K562 (cell line): ENCODE results near the gene SPINK4. TPM values are rescaled to one million over a fixed set of nuclear protein-coding genes. Genes with fewer than 3 reads are reported as not detected.

ENCODE experiments used
- ATAC-seq: fragments of 200-7000 bp; cut with Tn5 transposase; 3 replicates; pipeline ENCODE4 v1.9.1; 2020; ENCODE audit warnings: moderate library complexity
- BruUV-seq: library from RNA; stranded (reverse); fragments of 400-500 nt; replicated peaks from 2 replicates; lab custom pipeline; 2021; lab: Mats Ljungman, UMichigan
- CTCF ChIA-PET: fragments of 300-600 bp; formaldehyde crosslinking; extraction: SDS; loops from one replicate; lab custom pipeline; 2021; ENCODE audit warnings: low intra/inter-chr PET ratio; lab: Yijun Ruan, JAX
- POLR2A ChIA-PET: fragments of 300-600, 350-650 bp; sonication (Branson Sonifier 250); formaldehyde crosslinking; extraction: SDS; loops from one replicate; lab custom pipeline; 2021; ENCODE audit warnings: antibody characterized with exemption, inconsistent platforms; lab: Yijun Ruan, JAX
- DNase-seq, 4 experiments: peaks; one replicate each; pipeline versions ENCODE4 v3.0.0 to v3.0.0-alpha.2; 2011 to 2018; ENCODE audit warnings: low spot score in 3 of 4, mixed read lengths in 3 of 4; ENCODE audit errors: extremely low read depth in 1 of 4
- FAIRE-seq: peaks from 2 replicates; lab custom pipeline; 2011; peaks lifted over from hg19 to GRCh38; lab: Jason Lieb, UNC
- H2AFZ ChIP-seq: 2 replicates; pipeline ENCODE4 v1.6.0; 2011; ENCODE audit warnings: low read depth, low read length, control low read depth, inconsistent platforms
- H3K27ac ChIP-seq: fragments of 200-600 bp; 3 replicates; pipeline ENCODE4 v1.8.0; 2011; ENCODE audit warnings: low read depth, mild to moderate bottlenecking, control low read depth, inconsistent platforms, low read length, moderate library complexity, mixed read lengths; ENCODE audit errors: extremely low read depth
- H3K27me3 ChIP-seq, 2 experiments: fragments of 300-600 bp in 1 of 2; 2 replicates in 1 of 2; 3 replicates in 1 of 2; pipeline versions ENCODE4 v1.6.0 to v1.8.0; 2011; ENCODE audit warnings: inconsistent platforms in 2 of 2, low read length in 2 of 2, mild to moderate bottlenecking in 1 of 2, mixed read lengths in 1 of 2, moderate library complexity in 1 of 2; ENCODE audit not compliant: control insufficient read depth in 2 of 2, insufficient read depth in 2 of 2
- H3K36me3 ChIP-seq: fragments of 300-600 bp; 3 replicates; pipeline ENCODE4 v1.8.0; 2011; ENCODE audit warnings: mild to moderate bottlenecking, low read length, inconsistent platforms; ENCODE audit not compliant: control insufficient read depth, insufficient read depth
- H3K4me1 ChIP-seq, 2 experiments: fragments of 200-600 bp in 1 of 2; replicated peaks in 1 of 2; 2 replicates in 1 of 2; 3 replicates in 1 of 2; pipeline versions ENCODE4 v1.5.1 to v1.8.0; 2011; ENCODE audit warnings: inconsistent platforms in 2 of 2, low read length in 2 of 2, mild to moderate bottlenecking in 1 of 2, mixed read lengths in 1 of 2, moderate library complexity in 1 of 2; ENCODE audit not compliant: control insufficient read depth in 2 of 2, insufficient read depth in 2 of 2
- H3K4me2 ChIP-seq: 2 replicates; pipeline ENCODE4 v1.6.1; 2011; ENCODE audit warnings: low read length, control low read depth, inconsistent platforms, mixed read lengths; ENCODE audit not compliant: insufficient read depth
- H3K4me3 ChIP-seq: fragments of 200-600 bp; sonication (generic), shearing (Covaris generic); 2 replicates; pipeline ENCODE4 v1.5.1; 2016; ENCODE audit warnings: control low read depth, inconsistent platforms
- H3K79me2 ChIP-seq: fragments of 200-600 bp; 3 replicates; pipeline ENCODE4 v1.8.0; 2011; ENCODE audit warnings: low read length, inconsistent platforms; ENCODE audit not compliant: control insufficient read depth, insufficient read depth
- H3K9ac ChIP-seq, 2 experiments: 2 replicates each; pipeline versions ENCODE4 v1.6.0 to v1.6.1; 2011; ENCODE audit warnings: low read depth in 2 of 2, low read length in 2 of 2, control low read depth in 1 of 2, inconsistent platforms in 1 of 2, mild to moderate bottlenecking in 1 of 2, mixed read lengths in 1 of 2; ENCODE audit not compliant: insufficient read depth in 1 of 2
- H3K9me1 ChIP-seq: one replicate; pipeline ENCODE4 v1.6.0; 2011; ENCODE audit warnings: inconsistent platforms, mild to moderate bottlenecking, low read length, moderate library complexity; ENCODE audit not compliant: control insufficient read depth, insufficient read depth
- H3K9me3 ChIP-seq: replicated peaks from 2 replicates; pipeline ENCODE4 v1.5.1; 2011; ENCODE audit warnings: low read depth, low read length, inconsistent platforms; ENCODE audit not compliant: control insufficient read depth, insufficient read depth
- H4K20me1 ChIP-seq: replicated peaks from 2 replicates; pipeline ENCODE4 v1.6.1; 2011; ENCODE audit warnings: low read length, inconsistent platforms, mixed read lengths; ENCODE audit not compliant: control insufficient read depth, insufficient read depth
- CHCHD3 ChIP-seq: fragments of 250-450 bp; sonication (Bioruptor Pico); IDR thresholded peaks from 2 replicates; pipeline ENCODE4 v2.1.2; 2022; ENCODE audit warnings: mild to moderate bottlenecking
- CXXC5 ChIP-seq: fragments of 250-450 bp; sonication (Bioruptor Pico); IDR thresholded peaks from 2 replicates; pipeline ENCODE4 v1.8.0; 2022; ENCODE audit warnings: inconsistent platforms, mild to moderate bottlenecking, moderate library complexity
- FOXP4 ChIP-seq: sonication (generic); formaldehyde crosslinking; IDR thresholded peaks from 2 replicates; pipeline ENCODE4 v1.8.0; 2022; ENCODE audit warnings: mild to moderate bottlenecking, missing genetic modification reagents, borderline replicate concordance
- HDAC6 ChIP-seq: IDR thresholded peaks from 2 replicates; pipeline ENCODE4 v1.6.1; 2012; ENCODE audit warnings: low read depth, mild to moderate bottlenecking, control low read depth, inconsistent platforms, low read length, moderate library complexity
- MCM5 ChIP-seq: fragments of 450-650 bp; IDR thresholded peaks from 2 replicates; pipeline ENCODE4 v1.6.1; 2016; ENCODE audit warnings: low read depth
- NFATC3 ChIP-seq: fragments of 450-650 bp; IDR thresholded peaks from 2 replicates; pipeline ENCODE4 v1.6.1; 2017; ENCODE audit warnings: mild to moderate bottlenecking
- NFE2L1 ChIP-seq: fragments of 450-650 bp; IDR thresholded peaks from 2 replicates; pipeline ENCODE4 v1.6.1; 2016; ENCODE audit warnings: missing genetic modification characterization, low read depth, mild to moderate bottlenecking, missing compliant biosample characterization, moderate library complexity, borderline replicate concordance
- NFIX ChIP-seq: fragments of 250-450 bp; sonication (Bioruptor Pico); IDR thresholded peaks from 2 replicates; pipeline ENCODE4 v1.4.0; 2020; ENCODE audit warnings: low read depth, mild to moderate bottlenecking, moderate library complexity
- RBBP5 ChIP-seq: fragments of 200-600 bp; sonication (generic); IDR thresholded peaks from 2 replicates; pipeline ENCODE4 v1.6.1; 2012; ENCODE audit warnings: borderline replicate concordance, mild to moderate bottlenecking, low read length, control low read depth, inconsistent platforms; ENCODE audit not compliant: insufficient read depth, poor library complexity, severe bottlenecking
- SMAD1 ChIP-seq: fragments of 150-350 bp; IDR thresholded peaks from 2 replicates; pipeline ENCODE4 v1.6.1; 2014; ENCODE audit warnings: low read length, low read depth; ENCODE audit not compliant: partially characterized antibody
- STAT5A ChIP-seq: IDR thresholded peaks from 2 replicates; pipeline ENCODE4 v1.6.1; 2012; ENCODE audit warnings: low read length, inconsistent platforms, borderline replicate concordance
- THRAP3 ChIP-seq: fragments of 450-650 bp; IDR thresholded peaks from 2 replicates; pipeline ENCODE4 v1.6.1; 2016; ENCODE audit warnings: mild to moderate bottlenecking, inconsistent platforms, borderline replicate concordance
- U2AF1 ChIP-seq: fragments of 200-400 bp; formaldehyde crosslinking; optimal IDR thresholded peaks from 2 replicates; pipeline ENCODE3; 2017; ENCODE audit warnings: mild to moderate bottlenecking, low read depth, low read length, moderate library complexity
- XRCC4 ChIP-seq: IDR thresholded peaks from one replicate; pipeline ENCODE4 v1.6.1; 2011; ENCODE audit not compliant: insufficient read depth, insufficient read length; ENCODE audit errors: extremely low read depth
- ZFX ChIP-seq: sonication (generic); formaldehyde crosslinking; IDR thresholded peaks from 2 replicates; pipeline ENCODE4 v1.8.0; 2022; ENCODE audit warnings: mild to moderate bottlenecking, missing genetic modification reagents, moderate library complexity
- ZNF12 ChIP-seq: sonication (generic); formaldehyde crosslinking; IDR thresholded peaks from 2 replicates; pipeline ENCODE4 v1.4.0; 2020; ENCODE audit warnings: mild to moderate bottlenecking, missing genetic modification reagents
- ZNF3 ChIP-seq: fragments of 250-450 bp; sonication (Bioruptor Pico); IDR thresholded peaks from 2 replicates; pipeline ENCODE4 v1.5.0; 2021; ENCODE audit warnings: mild to moderate bottlenecking, moderate library complexity
- ZNF639 ChIP-seq, 2 experiments: fragments of 200-800 bp in 1 of 2; sonication (Bioruptor generic) in 1 of 2; sonication (generic) in 1 of 2; formaldehyde crosslinking in 1 of 2; IDR thresholded peaks in 1 of 2; conservative IDR thresholded peaks in 1 of 2; 2 replicates each; pipeline versions ENCODE4 v1.5.0 to v1.6.1; 2016 to 2020; ENCODE audit warnings: missing compliant biosample characterization in 1 of 2, missing genetic modification characterization in 1 of 2, missing genetic modification reagents in 1 of 2
- ZNF77 ChIP-seq: fragments of 250-450 bp; sonication (Bioruptor Pico); IDR thresholded peaks from 2 replicates; pipeline ENCODE4 v1.5.0; 2020
- WGBS: fragments of 100-300 bp; shearing (Covaris generic); methylation state at CpG from one replicate; pipeline ENCODE4 v1.1.6; 2016; ENCODE audit warnings: low coverage, mixed read lengths; ENCODE audit not compliant: insufficient coverage; ENCODE audit errors: missing lambda C conversion rate; 5-methylcytosine and 5-hydroxymethylcytosine counted together
- in situ Hi-C: fragments of 300-500 bp; cut with MboI; formaldehyde crosslinking; loops from 4 replicates; pipeline ENCODE4 v1.15.0; 2018; ENCODE audit warnings: inconsistent platforms, mixed read lengths
- intact Hi-C: fragments of 100-400 bp; cut with micrococcal nuclease; formaldehyde crosslinking; loops from 2 replicates; pipeline ENCODE4 v1.14.2; 2022
- polyA plus RNA-seq, 8 experiments: library from polyadenylated mRNA; depleted of rRNA in 4 of 8; stranded (reverse) in 5 of 8; unstranded in 3 of 8; fragments of >200 nt; fragmentation: Nextera tagmentation in 2 of 8; fragmentation: Illumina TruSeq in 1 of 8; extraction: Ambion mirVana in 2 of 8; extraction: Trizol in 1 of 8; gene quantifications; 2 replicates each; pipeline versions ENCODE4 v1.2.1 to v1.2.3, GENCODE V29; 2011 to 2014; ENCODE audit warnings: inconsistent platforms in 1 of 8, missing spikeins in 1 of 8
- total RNA-seq, 7 experiments: library from RNA; depleted of rRNA in 6 of 7; stranded (reverse); fragments of >200 nt in 6 of 7; fragmentation: Illumina TruSeq in 2 of 7; extraction: Trizol in 2 of 7; gene quantifications; 2 replicates each; pipeline versions ENCODE4 v1.2.1 to v1.2.3, GENCODE V29; 2011 to 2021; ENCODE audit warnings: low replicate concordance in 1 of 7

The SPINK4 gene
- total and polyA plus RNA-seq, 9 of the 15 experiments (the other 6 are each of a cell fraction or from before 2014, with no cell fraction given), result 0.74 to 5.5 (median 2.1) TPM; not detected in 2

- Histone ChIP-seq H3K9me3 (no peaks in the 10 kb centered on the region), H3K4me2 (peak within 1 kb of the TSS; percentile 91), H2AFZ (peak within 1 kb of the TSS; percentile 86), H4K20me1 (0 out of 2 replicates have a peak, but pooled peaks cover 16% of the 10 kb centered on the region), H3K9ac (peak within 1 kb of the TSS; percentile 96 to 98), H3K9me1 (no peaks in the 10 kb centered on the region), H3K27me3 (no peaks in the 10 kb centered on the region), H3K79me2 (peaks cover 52% of the 10 kb centered on the region), H3K4me1 (peaks cover 14 to 21% of the 10 kb centered on the region in 2 experiments; a peak in 4 of 5 replicates), H3K27ac (peak within 1 kb of the TSS; percentile 99), H3K4me3 (peak within 1 kb of the TSS; percentile 60), H3K36me3 (peaks cover 38% of the 10 kb centered on the region)
- peak; percentile 95 for ATAC-seq
- peak; percentile 83 to 97 (median 87) for DNase-seq
- in situ Hi-C loops (no loop called here), intact Hi-C loops (loop anchor here (1.0 kb wide), 1 partner anchor 26 kb away; the partner anchor contains the start of gene BAG1)
- BruUV-seq, result TSS peak; percentile 49
- peak; percentile 94 for FAIRE-seq
- ChIA-PET CTCF (no interaction called here), POLR2A (interaction anchor here (0.6 to 1.9 kb wide), 16 partner anchors 9 to 266 kb away, joined by 3 to 10 read pairs (median 4); partner anchors contain the start of genes AQP3, DNAJA1 and NOL6)
- under 1% methylated on average over 56 of the region's 63 CpGs for WGBS
- TF ChIP-seq RBBP5, result peak; percentile 26
- peak; percentile 62 for TF ChIP-seq ZFX (CRISPR knock-in tag)
- TF ChIP-seq ZNF77 (CRISPR knock-in tag), result no peak
- peak; percentile 75 for TF ChIP-seq CXXC5 (CRISPR knock-in tag)
- TF ChIP-seq ZNF639 (CRISPR knock-in tag; conservative IDR thresholded peaks at IDR 0.05 in 1 of 2, IDR thresholded peaks at IDR 0.05 in 1 of 2), result peak in 1 of 2 experiments; percentile 88; a peak in 2 of 4 replicates
- TF ChIP-seq STAT5A, result no peak
- no peak for TF ChIP-seq ZNF3 (CRISPR knock-in tag)
- no peak for TF ChIP-seq THRAP3
- no peak for TF ChIP-seq XRCC4
- no peak for TF ChIP-seq CHCHD3
- TF ChIP-seq FOXP4, result no peak
- no peak for TF ChIP-seq ZNF12 (CRISPR knock-in tag)
- TF ChIP-seq NFIX (CRISPR knock-in tag), result no peak
- TF ChIP-seq NFATC3, result no peak
- TF ChIP-seq HDAC6, result no peak
- no peak for TF ChIP-seq U2AF1
- TF ChIP-seq SMAD1, result peak; percentile 48
- TF ChIP-seq MCM5, result no peak
- TF ChIP-seq NFE2L1 (tag), result no peak
Measured at GRCh38 chr9:33290247-33291030, 50.5 kb downstream of the SPINK4 start, which contains the start of gene NFX1. Gene NFX1, plus strand, starts transcription at chr9:33290516. Its CDS starts 57 bp downstream, at chr9:33290573.
